ENCODE measurements around the gene DCHS2.

The DCHS2 gene

GRCh38 chr4:154208424-154208823 is 283.2 kb downstream of the DCHS2 start:
- no peak for DNase-seq (ENCODE audit: low read depth)

- DNase-seq (ENCODE audit: low read depth) = peak; percentile 2
These were observed 286.1 kb downstream of the DCHS2 start for GRCh38 chr4:154205471-154205870.

GRCh38 chr4:154194649-154195048 is 296.9 kb downstream of the DCHS2 start:
- DNase-seq (ENCODE audit: low read depth) = no peak

GRCh38 chr4:154192585-154192984 is 299.0 kb downstream of the DCHS2 start:
- DNase-seq (ENCODE audit: low read depth) = no peak

GRCh38 chr4:154189346-154189745 is 302.3 kb downstream of the DCHS2 start:
- peak; percentile 49 for DNase-seq (ENCODE audit: low read depth)

GRCh38 chr4:154186888-154187287 is 304.7 kb downstream of the DCHS2 start:
- DNase-seq (ENCODE audit: low read depth) = no peak

GRCh38 chr4:154186035-154186434 is 305.6 kb downstream of the DCHS2 start:
- DNase-seq (ENCODE audit: low read depth) = no peak

- DNase-seq (ENCODE audit: low read depth) = no peak
These were observed 307.4 kb downstream of the DCHS2 start for GRCh38 chr4:154184238-154184637.

- no peak for DNase-seq (ENCODE audit: low read depth)
These were observed 308.3 kb downstream of the DCHS2 start for GRCh38 chr4:154183264-154183663.

All from EH (cell line).